Measurements from ENCODE around the gene PPIL1. TPM values are rescaled to one million over a fixed set of nuclear protein-coding genes. Genes with fewer than 3 reads are reported as not detected.

PPIL1 gene
- polyA plus RNA-seq, 1 donor from 2014 or later = 104 TPM

GRCh38 chr6:36873115-36873514 is 1.5 kb downstream of the PPIL1 start:
- peak overlapping the region; percentile 96 for H3K4me2 ChIP-seq (ENCODE audit: low read length)
- H3K9me3 ChIP-seq (ENCODE audit: low read length) = no peaks in the 10 kb centered on the region
- H3K9me2 ChIP-seq (ENCODE audit: insufficient read depth, low read length) = no peaks in the 10 kb centered on the region
- no peaks in the 10 kb centered on the region for H4K20me1 ChIP-seq (ENCODE audit: insufficient read depth)
- H3K4me3 ChIP-seq (ENCODE audit: low read length) = peak overlapping the region; percentile 95
- peak overlapping the region; percentile 95 for H3K9ac ChIP-seq (ENCODE audit: low read length)
- no peaks in the 10 kb centered on the region for H3K36me3 ChIP-seq (ENCODE audit: insufficient read depth, low read length)
- no peak overlapping the region for H2AFZ ChIP-seq (ENCODE audit: low read depth, low read length)
- TF ChIP-seq POLR2AphosphoS5 (IDR thresholded peaks at IDR 0.05) (no peak), MXI1 (conservative IDR thresholded peaks at IDR 0.05; ENCODE audit: poor library complexity, severe bottlenecking) (no peak), SMC3 (conservative IDR thresholded peaks at IDR 0.05; ENCODE audit: poor library complexity) (no peak), RAD21 (conservative IDR thresholded peaks at IDR 0.05) (no peak), REST (IDR thresholded peaks at IDR 0.05; ENCODE audit: borderline replicate concordance) (no peak), EZH2 (IDR thresholded peaks at IDR 0.05; ENCODE audit: borderline replicate concordance, insufficient read depth, low read length, poor library complexity, severe bottlenecking) (no peak), EP300 (conservative IDR thresholded peaks at IDR 0.05; ENCODE audit: poor library complexity, severe bottlenecking) (no peak), TAF1 (IDR thresholded peaks at IDR 0.05; ENCODE audit: low read depth) (no peak)
- TF ChIP-seq, protein P1, sequence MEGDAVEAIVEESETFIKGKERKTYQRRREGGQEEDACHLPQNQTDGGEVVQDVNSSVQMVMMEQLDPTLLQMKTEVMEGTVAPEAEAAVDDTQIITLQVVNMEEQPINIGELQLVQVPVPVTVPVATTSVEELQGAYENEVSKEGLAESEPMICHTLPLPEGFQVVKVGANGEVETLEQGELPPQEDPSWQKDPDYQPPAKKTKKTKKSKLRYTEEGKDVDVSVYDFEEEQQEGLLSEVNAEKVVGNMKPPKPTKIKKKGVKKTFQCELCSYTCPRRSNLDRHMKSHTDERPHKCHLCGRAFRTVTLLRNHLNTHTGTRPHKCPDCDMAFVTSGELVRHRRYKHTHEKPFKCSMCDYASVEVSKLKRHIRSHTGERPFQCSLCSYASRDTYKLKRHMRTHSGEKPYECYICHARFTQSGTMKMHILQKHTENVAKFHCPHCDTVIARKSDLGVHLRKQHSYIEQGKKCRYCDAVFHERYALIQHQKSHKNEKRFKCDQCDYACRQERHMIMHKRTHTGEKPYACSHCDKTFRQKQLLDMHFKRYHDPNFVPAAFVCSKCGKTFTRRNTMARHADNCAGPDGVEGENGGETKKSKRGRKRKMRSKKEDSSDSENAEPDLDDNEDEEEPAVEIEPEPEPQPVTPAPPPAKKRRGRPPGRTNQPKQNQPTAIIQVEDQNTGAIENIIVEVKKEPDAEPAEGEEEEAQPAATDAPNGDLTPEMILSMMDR (IDR thresholded peaks at IDR 0.05; ENCODE audit: poor library complexity, severe bottlenecking) = no peak
- no peaks in the 10 kb centered on the region for H3K27me3 ChIP-seq (ENCODE audit: insufficient read depth, low read depth, low read length)
- H3K27ac ChIP-seq (ENCODE audit: low read length) = no peak overlapping the region
- H3K79me2 ChIP-seq (replicated peaks; ENCODE audit: insufficient read depth, low read length) = peaks cover 31% of the 10 kb centered on the region
- peaks cover 8% of the 10 kb centered on the region for H3F3A ChIP-seq (ENCODE audit: insufficient read depth, low read length, poor library complexity, severe bottlenecking)

DNA sequence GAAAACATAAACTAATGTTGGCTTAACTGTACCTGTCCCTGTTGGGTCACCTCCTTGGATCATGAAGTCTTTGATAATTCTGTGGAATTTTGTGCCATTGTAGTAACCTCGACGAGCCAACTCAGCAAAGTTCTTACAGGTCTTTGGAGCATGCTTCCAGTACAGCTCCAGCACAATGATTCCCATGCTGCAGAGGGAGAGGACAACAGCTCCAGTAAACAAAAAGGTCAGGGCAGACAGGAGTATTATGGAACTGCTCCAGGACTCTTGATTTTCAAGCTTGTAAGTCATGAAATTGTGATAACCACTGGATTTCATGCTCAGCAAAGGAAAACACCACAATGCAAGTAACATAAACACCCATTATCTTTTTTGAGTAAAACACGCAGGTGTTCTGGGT is 2.9 kb downstream of the PPIL1 start:
- TF ChIP-seq TAF1 (IDR thresholded peaks at IDR 0.05; ENCODE audit: low read depth) = no peak
- TF ChIP-seq SMC3 (conservative IDR thresholded peaks at IDR 0.05; ENCODE audit: poor library complexity) = no peak
- TF ChIP-seq EZH2 (IDR thresholded peaks at IDR 0.05; ENCODE audit: borderline replicate concordance, insufficient read depth, low read length, poor library complexity, severe bottlenecking) = no peak
- no peak for TF ChIP-seq EP300 (conservative IDR thresholded peaks at IDR 0.05; ENCODE audit: poor library complexity, severe bottlenecking)
- no peak for TF ChIP-seq MXI1 (conservative IDR thresholded peaks at IDR 0.05; ENCODE audit: poor library complexity, severe bottlenecking)
- no peak for TF ChIP-seq POLR2AphosphoS5 (IDR thresholded peaks at IDR 0.05)
- no peak for TF ChIP-seq REST (IDR thresholded peaks at IDR 0.05; ENCODE audit: borderline replicate concordance)
- no peak for TF ChIP-seq RAD21 (conservative IDR thresholded peaks at IDR 0.05)
- TF ChIP-seq, protein P1 (IDR thresholded peaks at IDR 0.05; ENCODE audit: poor library complexity, severe bottlenecking) = no peak
- peaks cover 39% of the 10 kb centered on the region for H3K79me2 ChIP-seq (replicated peaks; ENCODE audit: insufficient read depth, low read length)

More for the DNA sequence above, 2.9 kb downstream of the PPIL1 start:
- Histone ChIP-seq H4K20me1 (ENCODE audit: insufficient read depth) (no peaks in the 10 kb centered on the region), H3K9me2 (ENCODE audit: insufficient read depth, low read length) (no peaks in the 10 kb centered on the region), H3K27ac (ENCODE audit: low read length) (no peak overlapping the region), H2AFZ (ENCODE audit: low read depth, low read length) (no peak overlapping the region), H3K27me3 (ENCODE audit: insufficient read depth, low read depth, low read length) (no peaks in the 10 kb centered on the region), H3K9me3 (ENCODE audit: low read length) (no peaks in the 10 kb centered on the region), H3F3A (ENCODE audit: insufficient read depth, low read length, poor library complexity, severe bottlenecking) (peaks cover 8% of the 10 kb centered on the region), H3K9ac (ENCODE audit: low read length) (no peak overlapping the region), H3K36me3 (ENCODE audit: insufficient read depth, low read length) (no peaks in the 10 kb centered on the region), H3K4me2 (ENCODE audit: low read length) (no peak overlapping the region), H3K4me3 (ENCODE audit: low read length) (no peak overlapping the region)

All from neural cell (in vitro differentiated cells).